ENCODE results near the gene CD96.

CD96 gene

GRCh38 chr3:111636366-111636885, 94.4 kb downstream of the CD96 start:
- H3K9me3 ChIP-seq: no peaks in the 10 kb centered on the region
- no peaks in the 10 kb centered on the region for H3K4me1 ChIP-seq (ENCODE audit: control insufficient read depth in 1 of 2, insufficient read depth in 1 of 2, low read depth in 1 of 2, low read length in 1 of 2)
- no peak overlapping the region for H3K27ac ChIP-seq
- no peaks in the 10 kb centered on the region for H3K27me3 ChIP-seq
- no peak for TF ChIP-seq CTCF (IDR thresholded peaks at IDR 0.05)
- H3K36me3 ChIP-seq: no peaks in the 10 kb centered on the region
- H3K4me3 ChIP-seq (ENCODE audit: low read depth in 1 of 2, low read length in 1 of 2): no peak overlapping the region

GRCh38 chr3:111639316-111639715, 97.3 kb downstream of the CD96 start:
- H3K9me3 ChIP-seq: no peaks in the 10 kb centered on the region
- H3K27me3 ChIP-seq: no peaks in the 10 kb centered on the region
- H3K4me3 ChIP-seq (ENCODE audit: low read depth in 1 of 2, low read length in 1 of 2): no peak overlapping the region
- H3K27ac ChIP-seq: no peak overlapping the region
- TF ChIP-seq CTCF (IDR thresholded peaks at IDR 0.05): no peak
- H3K36me3 ChIP-seq: no peaks in the 10 kb centered on the region
- no peaks in the 10 kb centered on the region for H3K4me1 ChIP-seq (ENCODE audit: control insufficient read depth in 1 of 2, insufficient read depth in 1 of 2, low read depth in 1 of 2, low read length in 1 of 2)

- no peaks in the 10 kb centered on the region for H3K4me1 ChIP-seq (ENCODE audit: control insufficient read depth in 1 of 2, insufficient read depth in 1 of 2, low read depth in 1 of 2, low read length in 1 of 2)
- H3K27ac ChIP-seq: no peak overlapping the region
- H3K4me3 ChIP-seq (ENCODE audit: low read depth in 1 of 2, low read length in 1 of 2): no peak overlapping the region
- no peaks in the 10 kb centered on the region for H3K36me3 ChIP-seq
- H3K27me3 ChIP-seq: no peaks in the 10 kb centered on the region
- no peak for TF ChIP-seq CTCF (IDR thresholded peaks at IDR 0.05)
- no peaks in the 10 kb centered on the region for H3K9me3 ChIP-seq
These were observed 107.1 kb downstream of the CD96 start for GRCh38 chr3:111648991-111649579.

- Histone ChIP-seq H3K9me3 (no peaks in the 10 kb centered on the region), H3K4me3 (ENCODE audit: low read depth in 1 of 2, low read length in 1 of 2) (no peak overlapping the region), H3K36me3 (no peaks in the 10 kb centered on the region)
These were observed 108.6 kb downstream of the CD96 start for GRCh38 chr3:111650378-111651275.

More at GRCh38 chr3:111650378-111651275, 108.6 kb downstream of the CD96 start:
- Histone ChIP-seq H3K27me3 (no peaks in the 10 kb centered on the region), H3K4me1 (ENCODE audit: control insufficient read depth in 1 of 2, insufficient read depth in 1 of 2, low read depth in 1 of 2, low read length in 1 of 2) (no peaks in the 10 kb centered on the region), H3K27ac (no peak overlapping the region)
- no peak for TF ChIP-seq CTCF (IDR thresholded peaks at IDR 0.05)

Measured in neutrophil (primary cell).